CD4-positive, alpha-beta T cell treated with Interleukin-12 subunit alpha and Interleukin-12 subunit beta, for 1 hour (primary cell): ENCODE measurements around the gene PBX1.
"Not testable (repeated sequence)": the region's sequence is repeated elsewhere in the genome, so short reads cannot be mapped to it uniquely, and the experiment has no call there.

Experiments used
- DNase-seq: peaks from one replicate; pipeline ENCODE4 v3.0.0-alpha.2; 2020

The PBX1 gene

DNA sequence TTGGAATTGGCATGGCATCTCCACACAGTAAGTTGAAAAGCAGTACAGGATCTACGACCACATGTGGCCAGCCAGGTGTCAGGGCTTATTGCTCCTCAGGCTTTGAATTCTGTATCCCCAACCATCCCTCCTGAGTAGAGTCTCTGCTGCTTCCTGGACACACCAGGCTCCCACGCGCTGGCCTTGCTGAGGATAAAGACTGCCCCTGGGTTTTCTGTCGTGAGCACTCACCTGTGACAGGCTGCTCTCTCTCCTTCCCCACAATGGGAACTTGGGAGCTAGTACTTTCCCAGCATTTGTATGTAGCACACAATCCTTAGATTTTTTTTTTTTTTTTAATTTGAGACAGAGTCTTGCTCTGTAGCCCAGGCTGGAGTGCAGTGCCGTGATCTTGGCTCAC is 33.6 kb downstream of the PBX1 start:
- DNase-seq, result no peak

DNA sequence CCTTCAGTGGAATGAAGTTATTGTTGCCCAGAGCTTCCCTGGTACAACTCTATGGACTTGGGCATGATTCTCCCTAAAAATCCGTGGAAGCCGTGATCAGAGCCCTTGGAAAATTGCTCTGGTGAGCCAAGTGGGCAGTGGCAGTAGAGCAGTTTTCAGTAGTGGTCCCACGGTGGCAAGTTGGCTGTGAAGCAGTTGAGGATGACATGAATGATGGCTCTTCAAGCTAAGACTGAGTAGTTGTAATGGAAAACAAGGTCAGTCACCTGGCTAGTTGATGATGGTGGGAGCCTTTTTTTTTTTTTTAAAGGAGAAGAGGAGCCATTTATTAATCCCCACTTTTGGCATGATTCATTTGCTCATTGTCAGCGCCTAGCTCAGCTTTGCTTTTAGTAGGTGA is 36.2 kb downstream of the PBX1 start:
- DNase-seq, result no peak

DNA sequence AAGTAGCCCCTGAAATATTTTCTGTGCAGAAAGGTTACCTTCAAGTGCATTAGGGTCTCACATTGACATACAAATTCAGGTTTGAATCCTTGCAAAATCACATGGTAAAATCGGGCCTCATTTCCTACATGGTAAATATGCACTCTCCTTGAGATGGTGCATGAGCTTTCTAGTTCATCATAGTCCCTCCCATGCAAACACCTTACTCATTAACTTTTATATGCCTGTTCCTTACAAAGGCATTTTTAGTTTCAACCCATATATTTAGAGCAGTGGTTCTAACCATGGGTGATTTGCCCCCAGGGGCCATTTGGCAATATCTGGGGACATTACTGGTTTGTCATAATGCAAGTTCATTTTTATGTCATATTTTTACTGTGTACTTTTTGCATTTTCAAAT is 37.2 kb downstream of the PBX1 start:
- DNase-seq, result no peak

- no peak for DNase-seq
Measured at GRCh38 chr1:164598719-164599118, 39.7 kb downstream of the PBX1 start.

DNA sequence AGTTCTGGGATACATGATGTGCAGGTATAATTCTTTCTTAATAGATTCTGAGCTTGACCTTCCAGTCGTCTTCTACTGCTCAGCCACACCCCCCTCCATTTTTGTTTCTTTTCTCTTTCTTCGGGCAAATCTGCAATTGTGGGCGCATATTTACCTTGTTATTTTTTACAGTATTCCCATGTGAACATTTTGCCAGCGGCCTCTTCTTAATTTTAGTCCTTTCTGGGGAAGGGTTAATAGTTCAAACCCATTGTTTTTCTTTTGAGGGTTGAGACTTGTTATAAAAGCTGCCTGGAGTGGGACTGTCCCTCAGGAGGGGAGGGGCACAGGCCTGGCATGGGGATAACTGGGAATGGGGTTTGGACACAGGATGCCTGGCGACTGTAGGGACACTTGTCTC is 40.3 kb downstream of the PBX1 start:
- no peak for DNase-seq

GRCh38 chr1:164601399-164602100 is 42.6 kb downstream of the PBX1 start:
- DNase-seq, result no peak

DNA sequence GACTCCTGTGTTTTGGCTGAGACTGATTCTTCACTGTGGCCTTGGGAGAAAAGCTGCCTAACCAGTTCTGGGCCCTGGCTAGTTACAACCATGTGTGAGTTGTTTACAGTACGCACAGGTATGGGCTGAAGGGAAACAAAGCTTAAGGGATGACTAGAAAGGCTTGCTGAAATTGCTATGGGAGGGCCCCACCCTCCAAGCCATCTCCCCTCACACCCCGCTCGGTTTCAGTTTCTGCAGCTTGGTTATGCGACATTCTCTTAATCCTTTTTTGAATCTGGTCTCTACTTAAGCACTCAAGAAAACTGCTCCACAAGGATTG is 43.1 kb downstream of the PBX1 start:
- DNase-seq, result no peak

GRCh38 chr1:164602480-164603093 is 43.6 kb downstream of the PBX1 start:
- DNase-seq, result no peak

GRCh38 chr1:164603805-164604204 is 44.8 kb downstream of the PBX1 start:
- DNase-seq, result not testable (repeated sequence)

- DNase-seq, result no peak
Measured at GRCh38 chr1:164604541-164604940, 45.6 kb downstream of the PBX1 start.

DNA sequence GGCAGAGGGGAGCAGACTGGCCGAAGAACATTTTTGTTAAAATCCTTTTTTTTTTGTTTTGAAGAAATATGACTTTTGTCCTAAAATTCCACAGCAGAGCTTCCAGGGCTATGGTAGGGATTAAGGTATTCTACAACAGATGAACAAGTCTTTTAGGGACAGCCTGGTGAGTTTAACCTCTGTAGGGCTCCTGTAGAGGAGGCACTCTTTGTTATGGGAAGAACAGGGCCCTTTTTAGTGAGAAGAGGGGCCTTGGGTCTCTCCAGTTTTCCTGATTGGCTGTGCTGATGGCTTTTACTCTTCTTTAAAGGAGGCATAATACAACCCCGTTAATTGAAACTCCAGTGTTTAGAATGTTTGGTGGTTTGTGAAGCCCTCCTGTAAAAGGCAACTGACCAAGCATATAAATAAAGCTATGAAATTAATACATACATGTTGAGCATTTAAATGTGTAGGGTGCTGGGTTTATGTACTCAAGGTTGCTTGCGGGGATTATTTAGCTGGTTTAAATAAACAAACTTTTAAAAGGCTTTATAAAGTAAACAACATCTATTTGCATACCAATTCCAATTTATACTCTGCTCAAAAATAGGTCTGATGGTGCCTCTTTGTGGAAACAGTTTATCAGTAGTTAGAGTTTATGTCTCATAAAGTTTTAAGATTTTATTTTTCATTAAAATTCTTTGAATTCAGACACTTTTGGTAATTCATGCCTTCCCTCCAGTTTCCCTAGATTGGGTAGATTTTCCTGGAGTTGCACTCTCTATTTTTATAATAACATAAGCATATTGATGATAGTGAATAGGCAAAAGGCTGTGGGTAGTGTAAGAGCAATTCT is 46.5 kb downstream of the PBX1 start:
- DNase-seq, result no peak

DNA sequence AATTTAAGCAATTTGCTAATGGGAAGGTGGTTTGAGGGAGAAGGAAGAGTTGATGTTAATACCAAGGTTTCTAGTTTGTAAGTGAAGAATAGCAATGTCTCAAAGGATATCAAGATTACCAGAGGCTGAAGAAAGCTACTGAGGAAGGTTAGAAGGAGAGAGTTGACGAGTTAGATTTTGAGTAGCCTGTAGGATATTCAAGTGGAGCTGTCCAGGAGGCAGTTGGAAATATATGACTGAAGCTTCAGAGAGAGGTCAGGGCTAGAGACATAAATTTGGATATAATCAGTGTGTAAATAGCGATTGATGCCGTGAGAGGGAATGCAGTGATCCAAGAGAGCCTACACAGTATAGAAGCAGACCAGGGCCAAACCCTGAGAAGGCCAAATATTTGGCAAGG is 48.4 kb downstream of the PBX1 start:
- no peak for DNase-seq

- DNase-seq, result no peak
Measured at GRCh38 chr1:164608651-164609057, 49.7 kb downstream of the PBX1 start.

GRCh38 chr1:164609089-164609488 is 50.1 kb downstream of the PBX1 start:
- no peak for DNase-seq

- no peak for DNase-seq
Measured at GRCh38 chr1:164610538-164611222, 51.7 kb downstream of the PBX1 start.

DNA sequence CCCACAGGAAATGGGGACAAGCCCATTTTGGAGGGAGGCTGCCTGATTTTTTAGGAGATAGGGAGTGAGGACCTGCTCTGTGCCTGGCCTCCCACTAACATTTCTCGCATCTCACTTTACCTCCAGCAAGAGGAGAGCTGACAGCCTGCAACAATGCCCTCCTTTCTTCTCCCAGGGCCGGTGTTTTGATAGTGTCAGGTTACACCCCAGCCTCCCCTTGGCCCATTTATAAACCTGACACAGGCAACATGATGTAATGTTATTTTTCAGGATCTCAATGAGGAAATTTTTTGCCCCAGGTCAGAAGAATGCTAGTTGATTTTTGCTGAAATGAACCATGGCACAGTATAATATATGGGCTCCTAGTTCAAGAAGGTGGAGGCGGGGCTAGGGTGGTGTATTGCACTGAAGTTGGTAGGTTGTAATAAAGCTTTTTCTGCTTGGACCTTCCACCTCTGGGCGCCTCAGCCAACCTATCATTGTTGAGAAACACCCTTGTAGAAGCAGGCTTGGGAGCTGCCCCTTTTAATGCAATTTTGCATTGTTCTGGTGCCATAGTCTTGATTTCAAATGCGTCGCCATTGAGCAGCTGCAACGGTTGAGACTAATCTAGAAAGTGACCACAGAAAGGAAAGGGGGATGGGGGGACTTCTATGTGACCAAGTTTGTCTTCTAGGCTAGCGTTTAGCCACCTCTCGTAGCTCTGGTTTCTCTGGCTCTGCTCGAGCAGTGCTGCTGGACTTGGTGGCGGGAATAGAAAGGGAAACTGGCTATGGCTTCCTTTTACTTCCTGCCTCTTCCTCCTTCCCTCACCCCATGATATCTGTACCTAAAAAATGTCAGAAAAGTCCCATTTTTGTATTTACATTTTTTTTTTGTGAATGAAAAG is 53.0 kb downstream of the PBX1 start:
- no peak for DNase-seq

DNA sequence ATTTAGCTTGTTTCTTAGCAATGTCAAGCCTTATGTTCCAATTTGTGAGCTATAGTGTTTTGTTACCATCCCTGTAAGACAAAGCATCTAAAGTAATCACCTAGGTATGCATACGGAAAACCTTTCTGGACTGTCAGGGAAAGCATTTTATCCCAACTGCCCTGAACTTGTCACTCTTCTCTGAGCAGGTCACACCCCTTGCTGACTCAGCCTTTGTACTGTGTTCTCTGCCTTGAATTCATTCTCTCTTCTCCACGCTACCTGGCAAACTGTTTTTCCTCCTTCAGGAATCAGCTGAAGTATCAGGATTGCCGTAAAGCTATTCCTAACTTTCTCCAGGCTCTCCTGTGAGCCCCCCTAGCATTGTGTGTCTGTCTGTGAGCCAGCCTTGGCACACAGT is 54.2 kb downstream of the PBX1 start:
- no peak for DNase-seq

DNA sequence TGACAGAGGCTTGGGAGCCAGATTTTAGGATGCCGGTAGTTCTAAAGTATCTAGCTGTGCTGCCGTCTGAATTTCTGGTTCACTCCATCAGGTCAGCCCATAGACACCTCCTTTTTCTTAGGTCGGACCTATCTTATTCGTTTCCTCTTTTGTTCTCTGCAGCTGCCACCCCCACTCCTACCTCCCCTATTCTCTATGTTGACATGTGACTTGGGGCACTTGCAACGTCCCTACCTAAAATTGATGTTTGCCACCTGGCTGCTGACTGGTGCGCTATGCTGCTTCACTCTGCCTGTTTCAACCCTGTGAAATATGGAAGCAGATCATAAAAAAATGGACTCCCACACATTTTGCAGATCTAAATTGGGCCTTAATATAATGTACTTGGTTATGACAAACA is 55.3 kb downstream of the PBX1 start:
- no peak for DNase-seq

DNA sequence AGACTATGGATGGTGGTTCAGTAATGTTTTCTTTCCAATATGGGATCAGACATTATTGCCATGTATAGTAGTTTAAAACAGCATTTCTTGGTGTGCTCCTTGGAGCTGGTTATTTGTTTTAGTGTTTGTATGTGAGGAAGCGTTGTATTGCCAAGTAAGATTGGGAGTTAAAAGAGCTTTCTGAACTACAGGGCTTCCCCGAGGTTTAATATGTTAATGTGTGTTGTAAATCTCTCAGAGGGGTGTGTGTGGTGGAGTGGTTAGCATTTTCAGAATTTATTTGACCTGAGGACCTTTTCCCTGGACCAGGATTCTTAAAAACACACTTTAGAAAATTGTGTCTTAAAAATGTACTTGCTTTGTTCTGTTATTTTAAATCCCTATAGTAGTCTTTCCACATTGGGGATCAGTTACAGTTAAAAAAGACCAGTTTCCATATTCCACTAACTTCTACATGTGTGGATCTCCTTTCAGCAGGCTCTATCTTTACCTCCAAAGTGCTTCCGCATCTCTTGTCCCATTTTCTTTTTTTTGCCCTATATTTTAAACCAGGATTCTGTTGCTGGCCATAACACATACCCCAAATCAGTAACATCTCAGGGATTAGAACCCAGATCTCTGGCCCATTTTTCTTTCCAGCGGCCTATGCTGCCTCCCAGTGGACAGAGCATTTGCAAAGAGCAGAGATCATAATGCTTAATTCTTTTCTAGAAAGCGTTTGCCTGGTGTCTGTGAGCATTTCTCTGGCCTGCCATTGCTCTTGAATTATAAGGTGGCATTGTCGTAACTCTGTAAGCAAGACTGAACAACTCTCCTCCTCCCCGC is 58.6 kb downstream of the PBX1 start:
- DNase-seq, result no peak

- DNase-seq, result no peak
Measured at GRCh38 chr1:164618202-164618564, 59.2 kb downstream of the PBX1 start.

DNA sequence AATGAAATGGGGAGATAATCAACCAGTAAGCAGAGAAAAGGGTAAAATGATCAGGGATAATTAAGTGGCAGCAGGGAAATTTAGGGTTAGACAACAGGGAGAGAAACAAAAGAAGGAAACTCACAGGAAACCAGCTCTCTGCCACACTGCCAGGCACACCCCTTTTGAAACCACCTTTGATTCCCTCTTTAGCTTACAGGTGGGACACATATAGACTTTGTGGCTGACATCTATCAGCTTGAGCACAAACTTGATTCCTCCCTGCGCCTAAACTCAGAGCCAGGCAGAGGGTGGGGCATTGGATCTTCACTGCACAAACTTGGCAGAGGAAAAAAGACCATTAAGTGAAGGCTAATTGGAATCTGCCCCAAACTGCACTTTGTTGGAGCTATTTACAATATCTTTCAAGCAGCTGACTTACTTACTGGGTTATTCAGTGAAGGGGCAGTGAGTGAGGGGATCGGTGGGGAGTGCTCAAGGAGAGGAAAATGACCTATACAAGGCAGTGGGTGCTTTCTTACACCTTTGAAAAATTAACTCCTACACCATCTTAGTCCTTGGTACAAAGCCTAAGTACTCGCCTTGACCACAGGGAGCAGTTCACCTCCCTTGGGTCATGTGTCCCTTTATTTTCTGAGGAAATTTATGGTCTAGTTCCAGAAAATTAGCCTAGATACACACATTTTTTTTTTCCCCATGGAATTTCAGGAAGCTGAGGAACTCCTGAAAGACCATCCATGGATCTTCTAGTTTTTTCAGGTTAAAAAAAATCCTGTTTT is 60.2 kb downstream of the PBX1 start:
- DNase-seq, result no peak
